Measurements from ENCODE around the gene GFM1.

Gene GFM1

DNA sequence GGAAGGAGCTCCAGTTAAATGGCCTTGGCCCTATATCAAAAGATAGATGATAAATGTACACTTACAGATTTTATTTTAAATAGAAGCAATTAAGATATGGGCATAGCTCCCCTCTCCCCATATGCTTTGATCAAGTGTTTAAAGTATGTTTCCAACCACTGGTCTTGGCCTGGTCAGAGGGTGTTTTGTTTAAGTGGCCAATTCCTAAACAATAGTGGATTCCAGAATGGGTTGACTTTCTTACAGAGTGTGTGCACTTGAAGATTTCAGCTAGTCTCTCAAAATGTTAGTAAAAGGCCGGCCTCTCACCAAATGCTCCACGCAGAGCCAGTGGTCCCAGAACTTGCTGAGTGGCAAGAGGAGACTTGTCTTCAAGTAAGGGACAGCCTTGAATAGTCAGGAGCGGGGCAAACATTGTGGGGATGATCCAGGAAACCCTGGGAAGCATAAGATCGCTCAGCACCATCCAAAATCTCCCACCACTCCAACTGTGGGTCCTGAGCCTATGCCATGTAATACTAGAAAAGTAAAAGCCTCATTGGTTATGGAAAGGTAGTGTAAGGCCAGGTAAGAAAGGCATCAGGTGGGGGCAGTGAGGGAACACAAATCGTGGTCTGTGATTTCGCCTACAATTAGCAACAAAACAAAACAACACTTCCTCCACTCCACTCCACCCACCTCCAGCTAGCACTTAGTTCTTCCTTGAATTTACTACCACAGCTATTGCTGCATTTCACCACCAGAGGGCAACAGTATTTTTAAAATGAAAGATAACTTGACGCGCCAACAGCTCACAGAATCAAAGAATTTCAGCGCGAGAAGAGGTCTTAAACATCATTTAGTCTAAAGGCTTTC lies 83.1 kb downstream of the GFM1 start:
- H3K4me1 Mint-ChIP-seq, result peaks cover 41% of the 10 kb centered on the region
- no peaks in the 10 kb centered on the region for H3K9me3 Mint-ChIP-seq
- H3K4me3 Mint-ChIP-seq, result peak overlapping the region; percentile 47
- H3K27me3 Mint-ChIP-seq, result peaks cover 6% of the 10 kb centered on the region
- H3K36me3 Mint-ChIP-seq (ENCODE audit: low read depth), result peaks cover 6% of the 10 kb centered on the region
- peak; percentile 29 for DNase-seq
- no peak overlapping the region for H3K27ac Mint-ChIP-seq
- no peak for ATAC-seq

DNA sequence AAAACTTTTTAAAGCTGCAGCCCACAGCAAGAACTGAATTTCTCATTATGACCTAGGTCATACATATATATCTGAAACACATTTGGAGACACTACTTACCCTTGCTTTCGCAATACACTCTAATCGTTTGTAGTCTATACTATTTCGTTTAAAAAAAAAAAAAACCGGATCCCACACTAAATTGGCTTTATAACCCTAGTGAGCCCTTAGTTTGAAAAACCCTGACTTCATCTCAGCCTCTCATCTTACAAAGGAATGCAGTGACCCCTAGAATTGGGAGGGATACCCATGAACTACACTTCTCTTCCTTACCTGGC lies 83.7 kb downstream of the GFM1 start:
- DNase-seq (no peak), ATAC-seq (no peak)
- no peak overlapping the region for H3K27ac Mint-ChIP-seq
- peaks cover 6% of the 10 kb centered on the region for H3K27me3 Mint-ChIP-seq
- peaks cover 3% of the 10 kb centered on the region for H3K36me3 Mint-ChIP-seq (ENCODE audit: low read depth)
- no peaks in the 10 kb centered on the region for H3K9me3 Mint-ChIP-seq
- peak overlapping the region; percentile 47 for H3K4me3 Mint-ChIP-seq
- H3K4me1 Mint-ChIP-seq, result peaks cover 37% of the 10 kb centered on the region

DNA sequence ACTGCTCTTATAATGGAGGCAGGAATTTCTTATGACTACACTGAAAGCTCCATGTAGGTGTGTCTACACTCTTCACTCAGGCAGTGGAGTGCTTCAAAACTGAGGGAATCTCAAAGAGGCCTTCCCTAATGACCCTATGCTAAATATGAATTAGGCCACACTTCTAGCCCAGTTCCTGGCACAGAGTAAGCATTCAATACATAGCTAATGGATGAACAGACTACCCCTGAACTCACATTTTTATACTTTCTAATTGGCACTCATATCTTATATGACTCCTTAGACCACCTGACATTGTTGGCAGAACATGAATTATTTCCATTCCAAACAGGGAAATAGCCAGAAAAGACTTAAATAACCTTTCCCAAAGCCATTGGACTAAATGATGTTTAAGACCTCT lies 84.5 kb downstream of the GFM1 start:
- no peak overlapping the region for H3K4me3 Mint-ChIP-seq
- H3K27me3 Mint-ChIP-seq, result peaks cover 6% of the 10 kb centered on the region
- H3K9me3 Mint-ChIP-seq, result no peaks in the 10 kb centered on the region

DNA sequence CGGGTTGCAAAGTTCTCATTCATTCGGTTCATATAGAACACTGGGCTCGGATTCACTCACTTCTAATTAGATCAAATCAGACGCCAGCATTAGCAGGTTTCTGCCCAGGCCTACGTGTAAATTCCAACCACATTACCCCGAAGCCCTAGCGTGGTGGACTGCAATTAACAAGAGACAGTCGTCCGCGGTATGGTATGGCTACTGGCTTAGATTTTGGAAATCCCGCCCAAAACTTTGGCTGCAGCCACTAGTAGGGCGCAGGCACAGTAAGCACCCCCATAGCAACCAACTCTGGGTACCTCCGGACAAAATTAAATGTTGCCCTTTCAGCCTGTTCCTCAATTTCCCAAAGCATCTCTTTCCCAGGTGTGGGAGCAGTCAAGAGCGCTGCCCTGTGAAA lies 87.2 kb downstream of the GFM1 start:
- Mint-ChIP-seq H3K4me1 (peaks cover 15% of the 10 kb centered on the region), H3K36me3 (ENCODE audit: low read depth) (peaks cover 8% of the 10 kb centered on the region), H3K4me3 (peak overlapping the region; percentile 58), H3K27me3 (peaks cover 6% of the 10 kb centered on the region), H3K9me3 (peaks cover 6% of the 10 kb centered on the region), H3K27ac (no peak overlapping the region)
- no peak for DNase-seq
- ATAC-seq, result no peak

More for the DNA sequence above, 84.5 kb downstream of the GFM1 start:
- ATAC-seq (no peak), DNase-seq (no peak)
- Mint-ChIP-seq H3K4me1 (peaks cover 31% of the 10 kb centered on the region), H3K36me3 (ENCODE audit: low read depth) (peaks cover 4% of the 10 kb centered on the region), H3K27ac (no peak overlapping the region)

DNA sequence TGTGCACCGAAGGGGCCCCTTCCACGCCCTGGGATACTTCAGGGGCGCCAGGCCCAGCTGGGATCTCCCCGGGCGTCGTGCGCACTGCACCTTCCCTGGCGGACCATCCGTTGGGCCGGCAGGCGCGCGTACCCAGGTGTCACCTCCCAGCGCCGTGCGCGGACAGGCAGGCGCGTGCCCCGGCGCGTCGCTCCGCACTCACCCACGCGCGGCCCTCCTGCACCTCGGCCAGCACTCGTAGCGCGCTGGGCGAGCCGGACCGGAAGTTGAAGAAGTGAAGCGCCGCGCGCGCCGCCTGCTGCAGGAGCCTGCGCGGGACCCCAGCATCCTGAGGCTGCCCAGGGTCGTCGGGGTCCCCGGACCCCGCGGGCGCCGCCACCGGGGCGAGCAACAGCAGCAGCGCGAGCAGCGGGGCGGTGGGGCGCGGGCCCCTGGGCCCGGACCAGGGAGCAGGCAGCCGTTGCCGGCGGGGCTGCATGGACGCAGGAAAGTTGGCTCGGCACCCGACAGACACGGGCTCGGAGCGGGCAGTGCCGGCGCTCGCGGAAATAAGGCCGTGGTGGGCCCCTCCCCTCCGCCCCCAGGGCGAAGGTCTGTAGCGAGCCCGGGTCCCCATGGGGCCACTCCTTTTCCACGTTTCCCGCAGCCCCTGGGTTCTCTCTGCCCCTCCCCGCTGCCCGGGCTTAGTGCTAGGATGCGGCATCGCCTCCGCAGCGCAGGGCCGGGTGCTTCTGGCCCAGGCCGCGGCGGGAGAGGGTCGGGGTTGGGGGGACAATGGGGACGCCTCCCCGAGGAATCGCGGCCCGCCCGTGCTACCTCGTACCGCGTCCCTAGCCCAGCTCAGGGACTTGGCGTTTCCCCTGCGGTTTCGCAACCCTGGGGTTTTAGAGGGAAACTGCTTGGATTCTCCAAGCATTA lies 87.9 kb downstream of the GFM1 start, which contains the start of gene RARRES1:
TSS of gene RARRES1 (minus strand) at position 520 of the 918 bp plus-strand sequence. CDS start at position 478, 42 bp downstream.
- peaks cover 8% of the 10 kb centered on the region for H3K36me3 Mint-ChIP-seq (ENCODE audit: low read depth)
- ATAC-seq, result peak; percentile 60
- peaks cover 6% of the 10 kb centered on the region for H3K27me3 Mint-ChIP-seq
- peak within 1 kb of the TSS; percentile 58 for H3K4me3 Mint-ChIP-seq
- DNase-seq, result peak; percentile 50
- peaks cover 6% of the 10 kb centered on the region for H3K9me3 Mint-ChIP-seq
- H3K27ac Mint-ChIP-seq, result no peak within 1 kb of the TSS
- H3K4me1 Mint-ChIP-seq, result peaks cover 15% of the 10 kb centered on the region

DNA sequence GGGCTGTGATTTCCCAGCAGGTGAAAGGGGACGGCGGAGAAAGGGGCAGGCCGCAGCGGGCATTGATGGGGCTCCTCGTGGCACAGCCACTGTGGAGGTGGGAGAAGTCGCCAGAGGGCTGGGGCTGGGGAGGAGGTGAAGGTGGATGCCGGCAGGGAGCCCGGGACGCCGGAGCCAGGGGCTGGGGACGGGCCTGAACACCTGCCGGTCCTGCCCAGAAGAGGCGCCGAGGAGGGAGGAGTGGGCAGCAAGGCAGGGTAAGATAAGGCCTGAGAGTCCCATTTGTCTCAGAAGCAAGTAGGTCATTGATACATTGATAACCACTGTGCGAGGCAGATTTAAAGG lies 88.5 kb downstream of the GFM1 start:
- Mint-ChIP-seq H3K4me1 (peaks cover 12% of the 10 kb centered on the region), H3K4me3 (no peak overlapping the region), H3K9me3 (peaks cover 6% of the 10 kb centered on the region), H3K27ac (no peak overlapping the region), H3K27me3 (peaks cover 6% of the 10 kb centered on the region), H3K36me3 (ENCODE audit: low read depth) (peaks cover 8% of the 10 kb centered on the region)
- peak; percentile 17 for ATAC-seq
- no peak for DNase-seq

DNA sequence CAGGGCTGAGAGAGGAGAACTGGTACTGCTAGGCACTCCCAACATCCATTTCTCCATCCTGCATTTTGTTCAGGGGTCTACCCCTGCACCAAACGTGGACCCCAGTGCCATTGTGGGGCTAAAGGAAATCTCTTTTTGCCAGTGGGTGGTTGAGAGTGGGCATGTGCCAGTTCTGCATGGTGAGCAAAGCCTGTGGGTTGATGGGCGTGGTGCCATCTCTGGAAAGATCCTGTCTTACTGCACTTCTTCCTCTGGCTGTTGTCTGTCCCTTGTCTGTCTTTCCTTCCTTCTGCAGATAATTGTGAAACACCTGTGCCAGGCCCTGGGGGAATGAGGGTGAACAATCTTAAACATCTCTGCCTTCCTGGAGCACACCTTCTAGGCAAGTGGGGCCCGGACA lies 89.3 kb downstream of the GFM1 start:
- Mint-ChIP-seq H3K27ac (no peak overlapping the region), H3K27me3 (peaks cover 4% of the 10 kb centered on the region), H3K4me3 (no peak overlapping the region), H3K36me3 (ENCODE audit: low read depth) (peaks cover 8% of the 10 kb centered on the region), H3K4me1 (peaks cover 7% of the 10 kb centered on the region), H3K9me3 (peaks cover 6% of the 10 kb centered on the region)
- ATAC-seq (no peak), DNase-seq (no peak)

DNA sequence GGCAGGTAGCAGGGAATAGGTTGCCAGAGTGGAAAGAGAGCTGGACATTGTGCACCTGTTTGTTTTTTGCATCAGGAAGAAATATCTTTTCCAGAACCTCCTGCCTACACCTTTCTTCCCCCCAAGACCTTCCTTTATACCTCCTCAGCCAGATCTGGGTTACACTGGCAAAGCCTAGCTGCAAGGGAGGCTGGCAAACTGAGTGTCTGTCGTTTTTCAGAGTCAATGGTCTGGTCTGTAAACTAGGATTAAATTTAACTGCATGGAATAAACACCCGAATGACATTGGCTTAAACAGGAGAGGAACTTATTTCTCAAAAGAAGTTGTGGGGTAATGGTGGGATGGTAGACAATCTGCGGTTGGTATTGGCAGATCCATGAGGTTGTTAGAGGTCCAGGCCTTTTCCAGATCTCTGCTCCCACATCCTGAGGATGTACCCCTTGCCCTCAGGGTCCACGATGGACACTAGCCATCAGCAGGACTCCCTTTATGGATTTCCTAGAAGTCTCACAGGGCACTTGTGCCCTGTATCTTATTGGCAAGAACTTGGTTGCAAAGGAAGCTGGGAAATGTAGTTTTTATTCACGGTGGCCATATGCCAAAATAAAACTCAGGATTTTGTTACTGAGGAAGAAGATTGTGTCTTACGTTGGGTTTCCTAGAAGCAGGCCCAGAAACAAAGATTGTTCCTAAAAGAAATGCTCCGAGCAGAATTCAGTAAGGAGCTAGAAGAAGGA lies 91.1 kb downstream of the GFM1 start:
- H3K4me1 Mint-ChIP-seq, result peaks cover 7% of the 10 kb centered on the region
- peaks cover 6% of the 10 kb centered on the region for H3K9me3 Mint-ChIP-seq
- H3K4me3 Mint-ChIP-seq, result no peak overlapping the region
- ATAC-seq (no peak), DNase-seq (no peak)
- peaks cover 5% of the 10 kb centered on the region for H3K36me3 Mint-ChIP-seq (ENCODE audit: low read depth)
- H3K27ac Mint-ChIP-seq, result no peak overlapping the region
- H3K27me3 Mint-ChIP-seq, result peaks cover 4% of the 10 kb centered on the region

DNA sequence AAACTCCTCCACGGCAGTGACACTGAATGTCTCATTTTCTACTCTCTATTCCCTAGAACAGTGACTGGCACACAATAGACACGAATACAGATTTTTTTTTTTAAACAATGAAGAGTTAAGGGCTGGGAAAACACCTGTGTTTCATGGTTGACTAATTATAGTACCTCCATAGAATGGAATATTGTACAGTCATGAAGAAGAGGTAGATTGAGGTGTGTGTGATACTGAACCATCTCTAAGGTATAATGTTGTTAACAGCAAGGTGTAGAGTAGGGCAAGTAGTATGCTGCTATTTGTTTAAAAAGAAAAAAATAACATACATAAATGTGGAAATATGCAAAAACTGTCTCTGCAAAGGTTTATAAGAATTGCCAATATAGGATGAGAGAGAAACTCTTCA lies 93.1 kb downstream of the GFM1 start:
- Mint-ChIP-seq H3K4me1 (peaks cover 7% of the 10 kb centered on the region), H3K9me3 (peaks cover 6% of the 10 kb centered on the region), H3K36me3 (ENCODE audit: low read depth) (peaks cover 8% of the 10 kb centered on the region), H3K27ac (no peak overlapping the region), H3K27me3 (no peaks in the 10 kb centered on the region), H3K4me3 (no peak overlapping the region)
- no peak for DNase-seq
- no peak for ATAC-seq

DNA sequence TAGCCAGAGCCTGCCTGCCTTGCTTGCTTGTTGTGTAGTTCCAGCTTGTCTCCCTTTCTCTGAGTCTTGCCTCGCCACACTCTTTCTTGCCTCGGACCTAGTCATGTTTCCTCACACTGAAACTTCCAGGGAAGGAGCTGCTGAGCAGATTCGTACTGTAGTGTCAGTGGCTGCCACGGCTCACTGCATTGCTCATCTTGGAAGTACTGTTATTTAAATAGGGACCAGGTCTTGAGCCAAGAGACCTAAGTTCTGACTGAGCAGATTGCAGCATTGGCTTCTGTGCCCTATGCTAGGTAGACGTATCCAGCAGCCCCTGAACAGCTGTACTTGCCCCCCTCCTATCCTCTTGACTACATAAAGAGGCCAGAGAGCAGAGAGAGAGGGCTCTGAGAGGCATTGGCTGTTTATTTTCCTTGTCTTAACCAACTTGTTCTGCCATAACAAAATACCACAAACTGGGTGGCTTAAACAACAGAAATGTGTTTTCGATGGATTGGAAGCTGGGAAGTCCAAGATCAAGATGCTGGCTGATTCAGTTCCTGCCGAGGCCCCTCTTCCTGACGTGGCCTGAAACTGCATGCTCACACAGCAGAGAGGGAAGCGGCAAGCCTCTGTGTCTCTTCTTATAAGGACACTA lies 93.8 kb downstream of the GFM1 start:
- Mint-ChIP-seq H3K4me3 (no peak overlapping the region), H3K4me1 (peaks cover 9% of the 10 kb centered on the region), H3K36me3 (ENCODE audit: low read depth) (peaks cover 8% of the 10 kb centered on the region), H3K27me3 (no peaks in the 10 kb centered on the region), H3K27ac (no peak overlapping the region), H3K9me3 (peaks cover 6% of the 10 kb centered on the region)
- DNase-seq (no peak), ATAC-seq (no peak)

DNA sequence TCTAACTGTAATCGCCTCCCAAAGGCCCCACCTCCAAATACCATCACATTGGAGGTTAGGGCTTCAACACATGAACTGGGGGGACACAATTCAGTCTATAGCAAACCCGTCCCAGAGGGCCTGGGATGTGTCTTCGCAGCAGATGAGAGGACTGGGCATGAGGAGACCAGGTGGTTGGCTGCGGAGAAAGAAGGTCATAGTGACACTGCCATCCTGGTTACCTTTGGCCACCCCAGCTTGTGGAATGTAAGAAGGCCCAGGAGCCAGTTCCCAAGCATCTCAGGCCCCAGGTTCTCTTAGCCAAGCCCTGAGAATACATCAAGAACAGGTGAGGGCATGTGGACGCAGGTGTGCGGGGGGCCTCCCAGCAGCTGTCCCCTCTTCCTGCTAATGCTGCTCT lies 94.3 kb downstream of the GFM1 start:
- no peak for DNase-seq
- Mint-ChIP-seq H3K27ac (no peak overlapping the region), H3K9me3 (peaks cover 6% of the 10 kb centered on the region), H3K36me3 (ENCODE audit: low read depth) (peaks cover 12% of the 10 kb centered on the region), H3K27me3 (no peaks in the 10 kb centered on the region), H3K4me3 (no peak overlapping the region), H3K4me1 (peaks cover 9% of the 10 kb centered on the region)
- no peak for ATAC-seq

DNA sequence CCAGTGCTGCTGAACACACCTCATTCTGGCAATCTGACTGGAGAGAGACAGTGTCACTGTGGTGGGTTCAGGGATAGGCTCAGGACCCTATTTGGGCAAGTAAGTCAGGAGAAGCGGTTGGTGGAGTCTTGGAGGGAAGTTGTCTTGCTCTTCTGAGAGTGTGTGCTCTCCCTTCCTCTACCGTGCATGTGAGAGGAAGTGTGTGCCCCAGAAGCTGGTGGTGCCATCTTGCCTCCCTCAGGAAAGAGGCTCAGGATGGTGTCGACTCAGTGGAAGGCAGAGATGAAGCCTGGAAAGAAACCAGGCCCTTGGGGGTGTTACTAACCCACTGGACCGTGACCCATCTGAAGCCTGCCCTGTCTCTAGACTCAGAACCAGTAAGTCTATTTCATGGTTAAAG lies 94.8 kb downstream of the GFM1 start:
- Mint-ChIP-seq H3K27ac (no peak overlapping the region), H3K9me3 (peaks cover 6% of the 10 kb centered on the region)

DNA sequence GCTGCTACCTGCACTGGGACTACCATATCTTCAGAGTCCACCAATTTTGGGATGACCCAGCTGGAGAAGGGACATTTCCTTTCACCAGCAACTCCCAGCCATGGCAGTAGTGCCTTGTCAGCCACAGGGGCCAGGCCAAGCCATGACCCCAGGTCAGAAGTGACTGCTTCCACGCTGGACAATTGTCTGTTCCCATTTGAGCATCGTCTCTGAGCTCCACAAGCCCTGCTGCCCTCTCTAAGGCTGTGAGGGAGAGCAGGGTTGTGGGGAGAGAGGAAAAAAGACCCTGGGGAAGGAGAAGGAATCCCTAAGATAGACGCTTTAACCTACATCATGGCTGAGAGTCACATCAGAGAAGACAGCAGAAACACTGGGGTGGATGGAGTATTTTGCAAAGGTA lies 95.3 kb downstream of the GFM1 start:
- Mint-ChIP-seq H3K27me3 (no peaks in the 10 kb centered on the region), H3K27ac (no peak overlapping the region), H3K4me1 (peaks cover 9% of the 10 kb centered on the region), H3K36me3 (ENCODE audit: low read depth) (peaks cover 14% of the 10 kb centered on the region), H3K9me3 (peaks cover 6% of the 10 kb centered on the region), H3K4me3 (no peak overlapping the region)
- ATAC-seq (no peak), DNase-seq (no peak)

More for the DNA sequence above, 94.8 kb downstream of the GFM1 start:
- Mint-ChIP-seq H3K27me3 (no peaks in the 10 kb centered on the region), H3K36me3 (ENCODE audit: low read depth) (peaks cover 10% of the 10 kb centered on the region), H3K4me3 (no peak overlapping the region), H3K4me1 (peaks cover 9% of the 10 kb centered on the region)
- ATAC-seq (no peak), DNase-seq (no peak)
